ENCODE measurements around the gene LGALS14.
"Not testable (repeated sequence)": the region's sequence is repeated elsewhere in the genome, so short reads cannot be mapped to it uniquely, and the experiment has no call there.

Gene LGALS14, protein sequence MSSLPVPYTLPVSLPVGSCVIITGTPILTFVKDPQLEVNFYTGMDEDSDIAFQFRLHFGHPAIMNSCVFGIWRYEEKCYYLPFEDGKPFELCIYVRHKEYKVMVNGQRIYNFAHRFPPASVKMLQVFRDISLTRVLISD

DNA sequence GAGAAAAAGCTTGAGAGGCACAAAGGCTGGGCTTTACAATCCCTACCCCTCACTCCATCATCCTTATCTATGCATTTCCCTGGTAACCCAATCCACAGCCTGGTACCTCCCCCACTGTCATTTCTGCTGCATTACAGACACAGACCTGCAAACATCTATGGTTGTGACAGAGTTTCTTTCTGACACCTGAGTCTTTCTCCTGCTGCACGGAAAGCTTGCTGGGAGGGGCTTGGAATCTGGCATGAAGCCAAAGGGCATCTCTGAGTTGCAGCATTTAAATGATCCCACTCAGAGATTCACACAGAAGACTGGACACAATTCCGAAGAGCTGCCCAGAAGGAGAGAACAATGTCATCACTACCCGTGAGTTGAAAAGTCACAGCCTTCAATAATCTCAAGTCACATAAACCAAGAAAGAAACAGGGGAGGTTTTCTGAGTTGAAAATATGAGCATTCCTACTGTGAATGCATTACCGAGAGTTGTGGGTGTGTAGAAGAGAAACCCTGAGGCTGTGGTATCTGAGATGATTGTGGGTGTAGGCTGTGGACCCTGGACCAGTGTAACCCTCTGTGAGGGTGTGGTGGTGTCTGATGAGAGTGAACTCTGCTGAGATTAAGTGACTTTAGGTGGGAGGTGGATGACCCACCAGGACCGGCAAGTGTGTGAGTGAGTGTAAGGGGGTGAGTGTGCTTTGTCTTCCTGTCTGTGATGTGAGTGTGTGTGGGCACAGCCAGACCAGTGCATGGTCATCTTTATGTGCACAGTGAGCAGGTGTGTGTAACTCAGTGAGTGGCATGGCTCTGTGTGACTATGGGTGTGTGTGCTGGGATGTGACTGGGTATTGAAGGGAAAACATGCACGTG, at the start of gene LGALS14:
Gene LGALS14, plus strand, starts transcription at position 301 of the 864 bp plus-strand sequence. Its CDS starts 48 bp downstream, at position 349.
- no peak for DNase-seq (ENCODE audit: low read depth)

DNA sequence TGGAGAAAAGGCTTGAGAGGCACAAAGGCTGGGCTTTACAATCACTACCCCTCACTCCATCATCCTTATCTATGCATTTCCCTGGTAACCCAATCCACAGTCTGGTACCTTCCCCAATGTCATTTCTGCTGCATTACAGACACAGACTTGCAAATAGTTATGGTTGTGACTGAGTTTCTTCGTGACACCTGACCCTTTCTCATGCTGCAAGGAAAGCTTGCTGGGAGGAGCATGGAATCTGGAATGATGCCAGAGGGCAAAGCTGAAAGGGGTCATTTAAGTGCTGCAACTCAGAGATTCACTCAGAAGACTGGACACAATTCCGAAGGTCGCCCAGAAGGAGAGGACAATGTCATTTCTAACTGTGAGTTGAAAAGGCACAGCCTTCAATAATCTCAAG, 48.7 kb upstream of the LGALS14 start, which contains the start of gene LGALS16:
Gene LGALS16, plus strand, starts transcription at position 301 of the 400 bp plus-strand sequence. Its CDS starts 49 bp downstream, at position 350.
- no peak for DNase-seq (ENCODE audit: low read depth)

DNA sequence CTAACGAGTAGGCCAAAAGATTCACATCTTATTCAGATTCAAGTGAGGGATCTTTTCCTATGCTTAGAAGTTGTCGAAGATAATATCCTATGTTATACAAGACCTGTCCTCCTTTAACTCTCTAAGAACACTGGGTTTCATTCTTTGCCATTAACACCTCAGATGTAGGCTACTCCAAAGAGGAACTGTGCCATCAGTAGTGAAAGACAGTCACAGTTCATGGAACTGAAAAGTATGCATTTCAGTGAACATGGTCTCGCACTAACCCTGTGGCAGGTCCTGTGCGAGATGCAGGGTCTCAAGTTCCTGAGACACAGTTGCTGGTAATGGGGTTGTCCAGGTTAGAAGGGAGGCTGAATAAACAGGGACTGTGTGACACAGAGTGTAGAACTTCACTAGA, 44.5 kb upstream of the LGALS14 start:
- no peak for DNase-seq (ENCODE audit: low read depth)

DNA sequence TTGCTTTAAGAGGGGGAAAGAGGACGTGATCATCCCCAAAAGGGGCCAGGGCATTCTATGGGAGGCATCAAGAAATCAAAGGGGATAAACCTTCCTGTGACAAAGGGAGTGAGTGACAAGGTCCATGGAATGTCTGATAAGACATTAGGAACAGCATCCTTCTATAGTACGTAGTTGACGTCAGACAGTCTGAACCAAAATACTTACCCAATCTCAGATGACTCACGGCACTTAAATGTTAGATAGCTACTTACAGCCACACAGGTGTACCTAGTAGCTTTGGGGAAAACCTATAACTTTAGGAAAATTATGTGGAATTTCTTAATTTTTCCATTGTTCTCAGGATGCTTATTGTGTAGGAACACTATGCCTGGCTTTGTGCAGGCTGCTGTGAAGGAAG, 43.6 kb upstream of the LGALS14 start:
- no peak for DNase-seq (ENCODE audit: low read depth)

DNA sequence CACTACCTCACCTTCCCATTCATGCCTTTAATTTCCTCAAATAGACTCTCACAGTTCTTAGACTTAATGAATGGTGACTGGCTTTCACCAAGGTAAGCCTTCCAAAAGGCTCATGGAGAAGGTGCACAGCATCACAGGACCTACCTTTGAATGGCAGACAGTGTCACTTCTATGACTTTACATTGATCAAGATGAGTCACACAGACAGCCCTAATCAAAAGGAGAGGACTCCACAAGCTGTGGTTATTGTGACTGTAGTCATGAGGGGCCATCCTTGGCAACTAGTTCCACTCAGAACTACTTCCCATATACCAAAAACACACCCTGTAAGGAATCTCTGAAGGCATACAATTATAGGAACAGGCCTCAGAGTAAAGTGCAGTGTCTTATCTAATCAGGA, 42.7 kb upstream of the LGALS14 start:
- no peak for DNase-seq (ENCODE audit: low read depth)

DNA sequence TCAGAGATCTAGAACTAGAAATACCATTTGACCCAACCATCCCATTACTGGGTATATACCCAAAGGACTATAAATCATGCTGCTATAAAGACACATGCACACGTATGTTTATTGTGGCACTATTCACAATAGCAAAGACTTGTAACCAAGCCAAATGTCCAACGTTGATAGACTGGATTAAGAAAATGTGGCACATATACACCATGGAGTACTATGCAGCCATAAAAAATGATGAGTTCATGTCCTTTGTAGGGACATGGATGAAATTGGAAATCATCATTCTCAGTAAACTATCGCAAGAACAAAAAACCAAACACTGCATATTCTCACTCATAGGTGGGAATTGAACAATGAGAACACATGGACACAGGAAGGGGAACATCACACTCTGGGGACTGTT, 34.4 kb upstream of the LGALS14 start:
- not testable (repeated sequence) for DNase-seq (ENCODE audit: low read depth)

DNA sequence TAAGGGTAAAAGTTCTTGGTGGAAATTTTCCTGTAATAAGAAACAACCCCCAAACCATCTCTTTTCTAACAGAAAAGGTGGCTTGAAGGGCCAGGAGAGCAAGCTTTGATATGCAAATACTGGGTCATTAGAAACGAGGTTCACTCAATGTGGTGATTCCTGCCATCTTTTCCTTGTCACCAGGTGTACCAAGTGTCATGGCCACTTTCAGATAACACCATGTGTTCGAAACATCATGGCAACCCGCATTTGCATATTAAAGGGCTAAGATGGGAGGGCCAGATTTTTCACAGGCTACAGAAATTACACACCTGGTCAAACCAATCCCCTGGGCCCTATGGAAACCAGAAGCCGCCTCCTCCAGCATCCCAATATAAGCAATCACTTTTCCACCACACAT, 33.3 kb upstream of the LGALS14 start:
- no peak for DNase-seq (ENCODE audit: low read depth)

DNA sequence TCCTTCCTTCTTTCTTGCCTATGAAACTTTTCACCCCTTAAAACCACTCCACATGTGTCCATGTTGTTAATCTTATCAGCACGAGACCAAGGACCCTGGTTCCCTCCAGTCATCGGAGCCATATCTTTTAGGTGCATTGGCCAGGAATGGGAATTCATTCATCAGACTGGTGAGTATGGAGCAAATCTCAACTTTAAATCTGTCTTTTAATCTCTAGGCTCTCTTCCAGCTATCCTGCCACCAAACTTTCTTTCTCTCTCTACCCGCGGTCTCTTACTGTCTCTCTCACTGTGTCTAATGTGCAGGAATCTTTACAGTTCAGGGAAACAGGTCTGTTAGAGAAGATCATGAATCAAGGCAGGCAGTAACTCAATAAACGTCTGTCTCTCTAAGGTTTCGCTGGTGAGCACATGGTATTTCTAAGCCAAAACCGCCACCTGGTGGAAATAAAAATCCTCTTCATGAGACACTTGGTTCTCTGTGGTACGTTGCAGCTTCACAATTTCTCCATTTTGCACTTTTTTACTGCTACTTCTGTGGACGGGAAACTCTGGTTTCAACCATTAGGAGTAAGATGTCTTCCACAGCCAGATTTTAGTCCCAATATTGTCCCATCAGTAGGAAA, 32.4 kb upstream of the LGALS14 start:
- DNase-seq (ENCODE audit: low read depth), result no peak

DNA sequence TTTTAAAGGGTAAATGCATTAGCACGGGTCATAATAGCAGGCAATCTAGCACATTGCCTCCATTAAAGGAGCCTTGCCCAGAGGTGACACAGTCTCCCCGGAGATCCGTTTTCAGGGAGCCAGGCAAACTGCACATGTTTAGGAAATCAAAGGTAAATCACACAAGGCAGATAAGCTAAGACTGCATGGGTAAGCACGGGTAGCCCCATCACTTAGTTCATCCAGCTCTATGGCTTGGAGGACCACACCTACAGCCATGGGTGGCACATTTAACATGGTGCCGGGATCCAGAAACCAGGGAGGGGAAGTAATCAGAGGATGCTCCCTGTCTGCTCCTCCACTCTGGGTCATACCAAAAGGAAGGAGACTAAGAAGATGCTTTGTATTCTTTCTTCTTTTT, 31.8 kb upstream of the LGALS14 start:
- no peak for DNase-seq (ENCODE audit: low read depth)

DNA sequence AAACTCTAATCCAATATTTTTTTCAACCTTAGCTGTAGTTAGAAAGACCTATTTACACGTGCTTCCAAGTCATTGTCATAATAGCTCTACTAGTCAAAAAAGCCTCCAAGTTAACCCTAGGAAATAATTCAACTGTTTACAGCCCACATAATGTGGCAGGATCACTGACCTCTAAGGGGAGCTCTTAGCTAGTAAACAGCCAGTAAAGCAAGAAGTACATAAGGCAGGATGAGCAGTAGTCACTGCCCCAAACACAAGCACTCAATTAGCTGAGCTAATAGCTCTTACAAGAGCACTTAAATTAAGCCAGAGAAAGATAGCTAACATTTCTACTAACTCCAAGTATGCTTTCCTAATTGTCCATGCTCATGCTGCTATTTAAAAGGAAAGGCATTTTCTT, 30.4 kb upstream of the LGALS14 start:
- DNase-seq (ENCODE audit: low read depth), result not testable (repeated sequence)

GRCh38 chr19:39676004-39676403, 28.3 kb upstream of the LGALS14 start:
- DNase-seq (ENCODE audit: low read depth), result no peak

- no peak for DNase-seq (ENCODE audit: low read depth)
Observed at GRCh38 chr19:39677961-39678889, 26.1 kb upstream of the LGALS14 start.

DNA sequence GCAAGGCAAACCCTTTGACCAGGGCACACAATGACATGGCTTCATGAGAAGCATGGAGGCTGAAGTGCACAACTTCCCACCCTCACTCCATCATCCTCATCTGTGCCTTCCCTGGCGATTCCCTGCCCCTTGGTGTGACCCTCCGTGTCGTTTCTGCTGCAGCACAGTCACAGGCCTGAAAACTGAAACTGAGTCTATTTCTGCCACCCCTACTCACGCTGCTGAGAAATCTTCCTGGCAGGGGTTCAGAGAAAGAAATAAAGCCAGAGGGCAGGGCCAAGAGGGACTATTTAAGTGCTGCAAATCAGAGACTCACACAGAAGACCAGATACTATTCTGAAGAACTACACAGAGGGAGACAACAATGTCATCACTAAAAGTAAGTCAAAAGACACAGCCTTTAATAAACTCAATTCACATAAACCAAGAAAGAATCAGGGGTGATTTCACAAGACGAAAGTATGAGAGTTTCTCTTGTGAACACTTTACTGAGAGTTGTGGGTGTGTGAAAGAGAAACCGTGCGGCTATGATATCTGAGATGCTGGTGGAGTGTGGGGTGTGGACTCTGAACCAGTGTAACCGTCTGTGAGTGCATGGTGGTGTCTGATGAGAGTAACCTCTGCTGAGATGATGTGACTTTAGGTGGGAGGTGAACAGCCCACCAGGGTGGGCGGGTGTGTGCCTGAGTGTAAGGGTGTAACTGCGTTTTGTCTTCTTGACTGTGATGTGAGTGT, 25.1 kb upstream of the LGALS14 start:
- no peak for DNase-seq (ENCODE audit: low read depth)

DNA sequence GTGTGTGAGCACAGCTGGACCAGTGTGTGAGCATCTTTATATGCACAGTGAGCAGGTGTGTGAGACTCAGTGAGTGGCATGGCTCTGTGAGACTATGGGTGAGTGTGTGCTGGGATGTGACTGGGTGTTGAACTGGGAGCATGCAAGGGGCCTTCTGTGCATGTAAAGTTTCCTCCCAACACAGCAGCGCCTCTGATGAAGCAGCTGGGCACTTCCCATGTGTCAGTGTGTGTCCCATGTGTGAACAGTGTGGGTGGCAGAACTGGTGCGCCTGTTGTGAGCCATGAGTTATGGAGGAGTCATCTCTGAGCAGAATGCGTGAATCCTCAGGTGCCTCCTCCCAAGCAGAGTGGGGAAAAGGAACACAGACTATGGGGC, 24.5 kb upstream of the LGALS14 start:
- DNase-seq (ENCODE audit: low read depth), result no peak

GRCh38 chr19:39680593-39680992, 23.7 kb upstream of the LGALS14 start:
- no peak for DNase-seq (ENCODE audit: low read depth)

- DNase-seq (ENCODE audit: low read depth), result no peak
Observed at GRCh38 chr19:39681416-39681815, 22.9 kb upstream of the LGALS14 start.

- DNase-seq (ENCODE audit: low read depth), result no peak
Observed at GRCh38 chr19:39684267-39684666, 20.0 kb upstream of the LGALS14 start.

- DNase-seq (ENCODE audit: low read depth), result no peak
Observed at GRCh38 chr19:39686739-39687138, 17.5 kb upstream of the LGALS14 start.

DNA sequence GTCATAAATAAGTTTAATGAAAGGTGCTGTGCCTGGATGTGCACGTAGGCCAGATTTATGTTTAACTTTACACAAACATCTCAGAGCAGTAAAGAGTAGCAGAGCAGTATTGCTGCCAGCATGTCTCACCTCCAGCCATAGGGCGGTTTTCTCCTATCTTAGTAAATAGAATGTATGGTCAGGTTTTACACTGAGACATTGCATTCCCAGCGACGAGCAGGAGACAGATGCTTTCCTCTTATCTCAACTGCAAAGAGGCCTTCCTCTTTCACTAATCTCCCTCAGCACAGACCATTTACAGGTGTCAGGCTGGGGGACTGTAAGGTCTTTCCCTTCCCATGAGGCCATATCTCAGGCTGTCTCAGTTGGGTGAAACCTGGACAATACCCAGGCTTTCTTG, 15.6 kb upstream of the LGALS14 start:
- DNase-seq (ENCODE audit: low read depth), result not testable (repeated sequence)

- DNase-seq (ENCODE audit: low read depth), result no peak
Observed at GRCh38 chr19:39692166-39692565, 12.1 kb upstream of the LGALS14 start.

GRCh38 chr19:39692822-39693221, 11.5 kb upstream of the LGALS14 start:
- DNase-seq (ENCODE audit: low read depth), result no peak
